HepG2 (cell line): ENCODE measurements around the gene KRT33A. TPM values are rescaled to one million over a fixed set of nuclear protein-coding genes. Genes with fewer than 3 reads are reported as not detected.

ENCODE experiments used
- ATAC-seq: fragments of 200-7000 bp; cut with Tn5 transposase; 3 replicates; pipeline ENCODE4 v1.9.1; 2020; ENCODE audit warnings: mild to moderate bottlenecking, moderate library complexity
- BruUV-seq: library from RNA; stranded (reverse); fragments of 400-500 nt; replicated peaks from 2 replicates; lab custom pipeline; 2021; lab: Mats Ljungman, UMichigan
- CTCF ChIA-PET: fragments of 300-600 bp; formaldehyde crosslinking; extraction: SDS; loops from one replicate; lab custom pipeline; 2021; ENCODE audit warnings: low total read pairs, inconsistent platforms, low intra/inter-chr PET ratio; lab: Yijun Ruan, JAX
- POLR2A ChIA-PET: fragments of 350-600 bp; sonication (Branson Sonifier 250); formaldehyde crosslinking; loops from one replicate; lab custom pipeline; 2020; ENCODE audit warnings: antibody characterized with exemption, inconsistent platforms; lab: Yijun Ruan, JAX
- DNase-seq: peaks from one replicate; pipeline ENCODE4 v3.0.0-alpha.2; 2015; ENCODE audit warnings: low spot score
- FAIRE-seq: peaks from 3 replicates; lab custom pipeline; 2011; peaks lifted over from hg19 to GRCh38; lab: Jason Lieb, UNC
- H2AFZ ChIP-seq: one replicate; pipeline ENCODE4 v1.6.1; 2011; ENCODE audit warnings: low read length, inconsistent platforms
- H3K27ac ChIP-seq: fragments of 300-600 bp; 3 replicates; pipeline ENCODE4 v1.8.0; 2011; ENCODE audit warnings: mixed run types, mild to moderate bottlenecking, mixed read lengths, low read length, inconsistent platforms; ENCODE audit not compliant: insufficient read depth; ENCODE audit errors: extremely low read length
- H3K27me3 ChIP-seq, 2 experiments: fragments of 200-600 bp in 1 of 2; 2 replicates in 1 of 2; 3 replicates in 1 of 2; pipeline versions ENCODE4 v1.6.0 to v1.8.0; 2011; ENCODE audit warnings: low read length in 2 of 2, mild to moderate bottlenecking in 2 of 2, moderate library complexity in 2 of 2, inconsistent platforms in 1 of 2; ENCODE audit not compliant: insufficient read depth in 2 of 2, control insufficient read depth in 1 of 2
- H3K36me3 ChIP-seq, 2 experiments: fragments of 200-600 bp in 1 of 2; replicated peaks in 1 of 2; 2 replicates in 1 of 2; 3 replicates in 1 of 2; pipeline versions ENCODE4 v1.5.1 to v1.8.0; 2011; ENCODE audit warnings: low read length in 2 of 2, inconsistent platforms in 1 of 2; ENCODE audit not compliant: insufficient read depth in 2 of 2, control insufficient read depth in 1 of 2
- H3K4me1 ChIP-seq: 2 replicates; pipeline ENCODE4 v1.5.1; 2012; ENCODE audit warnings: low read length, inconsistent platforms; ENCODE audit not compliant: insufficient read depth
- H3K4me2 ChIP-seq: 2 replicates; pipeline ENCODE4 v1.6.0; 2011; ENCODE audit warnings: low read depth, low read length, inconsistent platforms
- H3K4me3 ChIP-seq, 3 experiments: fragments of 200-600 bp in 1 of 3; sonication (generic), shearing (Covaris generic) in 1 of 3; replicated peaks in 1 of 3; 2 replicates each; pipeline ENCODE4 v1.5.1; 2011 to 2016; ENCODE audit warnings: low read length in 3 of 3, inconsistent platforms in 2 of 3, low read depth in 2 of 3, mild to moderate bottlenecking in 2 of 3, control low read depth in 1 of 3, mixed read lengths in 1 of 3; ENCODE audit not compliant: insufficient read depth in 1 of 3
- H3K79me2 ChIP-seq: one replicate; pipeline ENCODE4 v1.6.1; 2011; ENCODE audit warnings: low read length, inconsistent platforms; ENCODE audit not compliant: insufficient read depth
- H3K9ac ChIP-seq: 2 replicates; pipeline ENCODE4 v1.6.0; 2011; ENCODE audit warnings: mild to moderate bottlenecking, low read depth, low read length, inconsistent platforms; ENCODE audit not compliant: insufficient read depth
- H3K9me3 ChIP-seq: 2 replicates; pipeline ENCODE4 v1.5.1; 2012; ENCODE audit warnings: mild to moderate bottlenecking, low read length
- H4K20me1 ChIP-seq: 2 replicates; pipeline ENCODE4 v1.6.0; 2011; ENCODE audit warnings: inconsistent platforms, mild to moderate bottlenecking, low read length, moderate library complexity; ENCODE audit not compliant: insufficient read depth
- ATF7-NPFF ChIP-seq: sonication (generic); formaldehyde crosslinking; IDR thresholded peaks from 2 replicates; pipeline ENCODE4 v1.8.1; 2023; ENCODE audit warnings: mild to moderate bottlenecking, low read depth, missing genetic modification reagents, moderate library complexity
- ELF4 ChIP-seq: sonication (generic); formaldehyde crosslinking; IDR thresholded peaks from 2 replicates; pipeline ENCODE4 v1.5.0; 2020; ENCODE audit warnings: missing genetic modification reagents, mild to moderate bottlenecking, moderate library complexity, borderline replicate concordance
- GZF1 ChIP-seq: sonication (generic); formaldehyde crosslinking; IDR thresholded peaks from 2 replicates; pipeline ENCODE4 v1.5.1; 2020; ENCODE audit warnings: mild to moderate bottlenecking, missing genetic modification reagents
- HOXA7 ChIP-seq: sonication (generic); formaldehyde crosslinking; IDR thresholded peaks from 2 replicates; pipeline ENCODE4 v1.8.1; 2022; ENCODE audit warnings: mild to moderate bottlenecking, missing genetic modification reagents, moderate library complexity
- NCOA2 ChIP-seq: sonication (generic); formaldehyde crosslinking; IDR thresholded peaks from 2 replicates; pipeline ENCODE4 v1.8.0; 2022; ENCODE audit warnings: inconsistent platforms
- ZNF350 ChIP-seq: sonication (generic); formaldehyde crosslinking; IDR thresholded peaks from 2 replicates; pipeline ENCODE4 v1.4.0; 2020; ENCODE audit warnings: mild to moderate bottlenecking, low read depth, missing genetic modification reagents, borderline replicate concordance
- WGBS: methylation state at CpG from one replicate; pipeline ENCODE4 v1.1.6; 2017; ENCODE audit warnings: low lambda C conversion rate; 5-methylcytosine and 5-hydroxymethylcytosine counted together
- in situ Hi-C: cut with HindIII; loops from 2 replicates; pipeline ENCODE4 v1.10.0; 2017; ENCODE audit warnings: low pct_unique_long_range_greater_than_20kb; ENCODE audit not compliant: extremely low pct_ligation_motif_present
- intact Hi-C: fragments of 100-400 bp; cut with micrococcal nuclease; formaldehyde crosslinking; loops from one replicate; pipeline ENCODE4 v1.10.0; 2022; ENCODE audit not compliant: unreplicated experiment
- polyA plus RNA-seq, 8 experiments: library from polyadenylated mRNA; depleted of rRNA in 3 of 8; stranded (reverse) in 7 of 8; unstranded in 1 of 8; fragments of >200 nt; fragmentation: Illumina TruSeq in 4 of 8; extraction: Trizol in 4 of 8; gene quantifications; 2 replicates each; pipeline versions ENCODE4 v1.2.1 to v1.2.3, GENCODE V29; 2011 to 2016; ENCODE audit warnings: low read depth in 4 of 8, missing spikeins in 1 of 8, mixed read lengths in 1 of 8; ENCODE audit not compliant: insufficient read depth in 1 of 8
- total RNA-seq, 5 experiments: library from RNA; depleted of rRNA; stranded (reverse); fragments of >200 nt; fragmentation: Illumina TruSeq; extraction: Trizol; gene quantifications; 2 replicates each; pipeline ENCODE4 v1.2.3, GENCODE V29; 2016; ENCODE audit warnings: low read depth in 1 of 5
- TF ChIP-seq, protein P1 (sequence below): IDR thresholded peaks from 2 replicates; pipeline ENCODE4 v1.6.1; 2016; ENCODE audit warnings: mild to moderate bottlenecking
- TF ChIP-seq, protein P2 (sequence below): sonication (generic); formaldehyde crosslinking; IDR thresholded peaks from 2 replicates; pipeline ENCODE4 v1.8.1; 2022; ENCODE audit warnings: mild to moderate bottlenecking, missing genetic modification reagents
- TF ChIP-seq, protein P3 (sequence below): sonication (generic); formaldehyde crosslinking; IDR thresholded peaks from 2 replicates; pipeline ENCODE4 v1.5.1; 2020; ENCODE audit warnings: mild to moderate bottlenecking, missing genetic modification reagents, moderate library complexity
- TF ChIP-seq, protein P4 (sequence below): sonication (generic); formaldehyde crosslinking; IDR thresholded peaks from 2 replicates; pipeline ENCODE4 v1.4.0; 2020; ENCODE audit warnings: low read depth, mild to moderate bottlenecking, missing genetic modification reagents

Gene KRT33A
- total and polyA plus RNA-seq, 2 of the 13 experiments (the other 11 are each of a cell fraction or from before 2014, with no cell fraction given): not detected

DNA sequence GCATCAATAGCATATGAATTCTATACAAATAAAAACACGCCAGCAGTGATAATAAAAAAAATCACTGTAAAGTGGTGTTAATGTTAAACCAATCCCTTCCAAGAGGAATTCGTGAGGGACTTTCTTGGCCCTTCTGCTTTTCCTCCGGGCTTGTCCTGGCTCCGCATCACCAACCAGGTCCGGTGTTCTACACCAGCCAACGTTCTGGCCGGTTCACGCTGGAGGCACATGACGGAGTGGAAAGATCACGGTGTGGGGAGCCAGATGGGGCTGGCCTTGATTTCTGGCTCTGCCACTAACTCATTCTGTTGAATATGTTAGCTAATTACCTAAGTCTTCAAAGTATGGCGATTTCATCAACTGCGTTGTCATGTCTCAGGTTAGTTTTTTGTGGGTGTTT is 46.5 kb downstream of the KRT33A start:
- DNase-seq (no peak), ATAC-seq (no peak), FAIRE-seq (no peak)
- WGBS: 19% methylated on average over 12 of the region's 12 CpGs
- no peak overlapping the region for H2AFZ ChIP-seq
- H3K4me1 ChIP-seq: no peaks in the 10 kb centered on the region
- intact Hi-C loops: no loop called here
- no peak overlapping the region for H3K9ac ChIP-seq
- no peaks in the 10 kb centered on the region for H3K36me3 ChIP-seq
- no peak overlapping the region for H3K4me2 ChIP-seq
- in situ Hi-C loops: no loop called here
- H3K4me3 ChIP-seq: no peak overlapping the region
- ChIA-PET POLR2A (no interaction called here), CTCF (no interaction called here)
- no peaks in the 10 kb centered on the region for H3K9me3 ChIP-seq
- peaks cover 3 to 47% of the 10 kb centered on the region in 2 experiments; a peak in 3 of 5 replicates for H3K27me3 ChIP-seq
- TF ChIP-seq, protein P1, sequence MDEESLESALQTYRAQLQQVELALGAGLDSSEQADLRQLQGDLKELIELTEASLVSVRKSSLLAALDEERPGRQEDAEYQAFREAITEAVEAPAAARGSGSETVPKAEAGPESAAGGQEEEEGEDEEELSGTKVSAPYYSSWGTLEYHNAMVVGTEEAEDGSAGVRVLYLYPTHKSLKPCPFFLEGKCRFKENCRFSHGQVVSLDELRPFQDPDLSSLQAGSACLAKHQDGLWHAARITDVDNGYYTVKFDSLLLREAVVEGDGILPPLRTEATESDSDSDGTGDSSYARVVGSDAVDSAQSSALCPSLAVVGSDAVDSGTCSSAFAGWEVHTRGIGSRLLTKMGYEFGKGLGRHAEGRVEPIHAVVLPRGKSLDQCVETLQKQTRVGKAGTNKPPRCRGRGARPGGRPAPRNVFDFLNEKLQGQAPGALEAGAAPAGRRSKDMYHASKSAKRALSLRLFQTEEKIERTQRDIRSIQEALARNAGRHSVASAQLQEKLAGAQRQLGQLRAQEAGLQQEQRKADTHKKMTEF: no peak
- TF ChIP-seq NCOA2 (CRISPR knock-in tag): no peak
- no peak for TF ChIP-seq ELF4 (CRISPR knock-in tag)
- no peak for TF ChIP-seq ZNF350 (CRISPR knock-in tag)
- H4K20me1 ChIP-seq: no peaks in the 10 kb centered on the region
- no TSS peak for BruUV-seq
- H3K27ac ChIP-seq: no peak overlapping the region
- H3K79me2 ChIP-seq: no peaks in the 10 kb centered on the region

DNA sequence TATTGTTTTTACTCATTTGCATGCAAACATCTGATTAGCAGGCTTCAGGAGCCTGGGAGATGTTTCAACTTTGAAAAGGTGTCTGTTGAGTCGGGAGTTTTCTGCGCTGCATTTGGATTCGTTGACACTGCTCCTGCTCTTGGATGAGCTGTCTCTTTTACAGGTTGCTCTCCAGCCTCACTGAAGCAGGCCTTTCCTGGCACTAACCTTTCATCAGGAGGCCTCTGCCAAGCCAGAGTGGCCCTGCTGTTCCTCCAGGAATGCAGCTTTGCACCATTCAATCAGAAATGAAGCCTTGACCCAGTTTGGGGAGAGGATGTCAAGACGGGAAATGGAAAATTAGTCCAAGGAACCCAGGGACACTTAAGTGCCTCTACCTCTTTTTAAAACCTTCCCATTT is 47.6 kb downstream of the KRT33A start:
- FAIRE-seq: no peak
- TF ChIP-seq, protein P2, sequence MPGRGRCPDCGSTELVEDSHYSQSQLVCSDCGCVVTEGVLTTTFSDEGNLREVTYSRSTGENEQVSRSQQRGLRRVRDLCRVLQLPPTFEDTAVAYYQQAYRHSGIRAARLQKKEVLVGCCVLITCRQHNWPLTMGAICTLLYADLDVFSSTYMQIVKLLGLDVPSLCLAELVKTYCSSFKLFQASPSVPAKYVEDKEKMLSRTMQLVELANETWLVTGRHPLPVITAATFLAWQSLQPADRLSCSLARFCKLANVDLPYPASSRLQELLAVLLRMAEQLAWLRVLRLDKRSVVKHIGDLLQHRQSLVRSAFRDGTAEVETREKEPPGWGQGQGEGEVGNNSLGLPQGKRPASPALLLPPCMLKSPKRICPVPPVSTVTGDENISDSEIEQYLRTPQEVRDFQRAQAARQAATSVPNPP (CRISPR knock-in tag): no peak
- TF ChIP-seq HOXA7 (CRISPR knock-in tag) (no peak), ATF7-NPFF (CRISPR knock-in tag) (no peak), GZF1 (CRISPR knock-in tag) (no peak)
- TF ChIP-seq, protein P3, sequence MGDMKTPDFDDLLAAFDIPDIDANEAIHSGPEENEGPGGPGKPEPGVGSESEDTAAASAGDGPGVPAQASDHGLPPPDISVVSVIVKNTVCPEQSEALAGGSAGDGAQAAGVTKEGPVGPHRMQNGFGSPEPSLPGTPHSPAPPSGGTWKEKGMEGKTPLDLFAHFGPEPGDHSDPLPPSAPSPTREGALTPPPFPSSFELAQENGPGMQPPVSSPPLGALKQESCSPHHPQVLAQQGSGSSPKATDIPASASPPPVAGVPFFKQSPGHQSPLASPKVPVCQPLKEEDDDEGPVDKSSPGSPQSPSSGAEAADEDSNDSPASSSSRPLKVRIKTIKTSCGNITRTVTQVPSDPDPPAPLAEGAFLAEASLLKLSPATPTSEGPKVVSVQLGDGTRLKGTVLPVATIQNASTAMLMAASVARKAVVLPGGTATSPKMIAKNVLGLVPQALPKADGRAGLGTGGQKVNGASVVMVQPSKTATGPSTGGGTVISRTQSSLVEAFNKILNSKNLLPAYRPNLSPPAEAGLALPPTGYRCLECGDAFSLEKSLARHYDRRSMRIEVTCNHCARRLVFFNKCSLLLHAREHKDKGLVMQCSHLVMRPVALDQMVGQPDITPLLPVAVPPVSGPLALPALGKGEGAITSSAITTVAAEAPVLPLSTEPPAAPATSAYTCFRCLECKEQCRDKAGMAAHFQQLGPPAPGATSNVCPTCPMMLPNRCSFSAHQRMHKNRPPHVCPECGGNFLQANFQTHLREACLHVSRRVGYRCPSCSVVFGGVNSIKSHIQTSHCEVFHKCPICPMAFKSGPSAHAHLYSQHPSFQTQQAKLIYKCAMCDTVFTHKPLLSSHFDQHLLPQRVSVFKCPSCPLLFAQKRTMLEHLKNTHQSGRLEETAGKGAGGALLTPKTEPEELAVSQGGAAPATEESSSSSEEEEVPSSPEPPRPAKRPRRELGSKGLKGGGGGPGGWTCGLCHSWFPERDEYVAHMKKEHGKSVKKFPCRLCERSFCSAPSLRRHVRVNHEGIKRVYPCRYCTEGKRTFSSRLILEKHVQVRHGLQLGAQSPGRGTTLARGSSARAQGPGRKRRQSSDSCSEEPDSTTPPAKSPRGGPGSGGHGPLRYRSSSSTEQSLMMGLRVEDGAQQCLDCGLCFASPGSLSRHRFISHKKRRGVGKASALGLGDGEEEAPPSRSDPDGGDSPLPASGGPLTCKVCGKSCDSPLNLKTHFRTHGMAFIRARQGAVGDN (CRISPR knock-in tag): no peak
- TF ChIP-seq, protein P4, sequence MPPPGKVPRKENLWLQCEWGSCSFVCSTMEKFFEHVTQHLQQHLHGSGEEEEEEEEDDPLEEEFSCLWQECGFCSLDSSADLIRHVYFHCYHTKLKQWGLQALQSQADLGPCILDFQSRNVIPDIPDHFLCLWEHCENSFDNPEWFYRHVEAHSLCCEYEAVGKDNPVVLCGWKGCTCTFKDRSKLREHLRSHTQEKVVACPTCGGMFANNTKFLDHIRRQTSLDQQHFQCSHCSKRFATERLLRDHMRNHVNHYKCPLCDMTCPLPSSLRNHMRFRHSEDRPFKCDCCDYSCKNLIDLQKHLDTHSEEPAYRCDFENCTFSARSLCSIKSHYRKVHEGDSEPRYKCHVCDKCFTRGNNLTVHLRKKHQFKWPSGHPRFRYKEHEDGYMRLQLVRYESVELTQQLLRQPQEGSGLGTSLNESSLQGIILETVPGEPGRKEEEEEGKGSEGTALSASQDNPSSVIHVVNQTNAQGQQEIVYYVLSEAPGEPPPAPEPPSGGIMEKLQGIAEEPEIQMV (CRISPR knock-in tag): no peak

More for the DNA sequence above, 47.6 kb downstream of the KRT33A start:
- no peaks in the 10 kb centered on the region for H4K20me1 ChIP-seq
- in situ Hi-C loops (no loop called here), intact Hi-C loops (no loop called here)
- 55% methylated on average over 4 of the region's 4 CpGs for WGBS
- POLR2A ChIA-PET: no interaction called here
- no peaks in the 10 kb centered on the region for H3K4me1 ChIP-seq
- H3K36me3 ChIP-seq: no peaks in the 10 kb centered on the region
- peaks cover 2 to 36% of the 10 kb centered on the region in 2 experiments; a peak in 3 of 5 replicates for H3K27me3 ChIP-seq
- no peak overlapping the region for H3K27ac ChIP-seq
- H3K9me3 ChIP-seq: no peaks in the 10 kb centered on the region
- ATAC-seq (no peak), DNase-seq (no peak)
- CTCF ChIA-PET: no interaction called here
- H2AFZ ChIP-seq: no peak overlapping the region
- no peaks in the 10 kb centered on the region for H3K79me2 ChIP-seq
- no peak overlapping the region for H3K9ac ChIP-seq
- no TSS peak for BruUV-seq
- H3K4me3 ChIP-seq: no peak overlapping the region
- H3K4me2 ChIP-seq: no peak overlapping the region
